Measurements from ENCODE around the gene PPIE.
"Not testable (repeated sequence)": the region's sequence is repeated elsewhere in the genome, so short reads cannot be mapped to it uniquely, and the experiment has no call there.

PPIE gene

GRCh38 chr1:39760074-39761008 is 21.7 kb downstream of the PPIE start:
- no peak for DNase-seq

- no peak for DNase-seq
Observed at GRCh38 chr1:39761016-39761415, 22.3 kb downstream of the PPIE start.

- DNase-seq = no peak
Observed at GRCh38 chr1:39761557-39762260, 23.0 kb downstream of the PPIE start.

GRCh38 chr1:39762550-39763540 is 24.2 kb downstream of the PPIE start:
- no peak for DNase-seq

GRCh38 chr1:39763619-39764374 is 25.1 kb downstream of the PPIE start:
- DNase-seq = not testable (repeated sequence)

GRCh38 chr1:39764512-39764911 is 25.8 kb downstream of the PPIE start:
- not testable (repeated sequence) for DNase-seq

GRCh38 chr1:39766466-39766865 is 27.8 kb downstream of the PPIE start:
- not testable (repeated sequence) for DNase-seq

- DNase-seq = not testable (repeated sequence)
Observed at GRCh38 chr1:39769502-39769901, 30.8 kb downstream of the PPIE start.

- not testable (repeated sequence) for DNase-seq
Observed at GRCh38 chr1:39770100-39771021, 31.7 kb downstream of the PPIE start.

GRCh38 chr1:39771022-39771532 is 32.4 kb downstream of the PPIE start, which contains the start of gene OXCT2:
OXCT2 (minus strand) TSS chr1:39771348; CDS start chr1:39771255, 93 bp downstream.
- DNase-seq = not testable (repeated sequence)

- DNase-seq = not testable (repeated sequence)
Observed at GRCh38 chr1:39773369-39773979, 34.8 kb downstream of the PPIE start.

GRCh38 chr1:39775141-39775540 is 36.5 kb downstream of the PPIE start:
- DNase-seq = not testable (repeated sequence)

- not testable (repeated sequence) for DNase-seq
Observed at GRCh38 chr1:39775676-39776399, 37.2 kb downstream of the PPIE start.

- no peak for DNase-seq
Observed at GRCh38 chr1:39776400-39776713, 37.7 kb downstream of the PPIE start.

GRCh38 chr1:39776886-39777285 is 38.2 kb downstream of the PPIE start:
- no peak for DNase-seq

GRCh38 chr1:39777306-39777705 is 38.6 kb downstream of the PPIE start:
- no peak for DNase-seq

GRCh38 chr1:39777896-39778295 is 39.2 kb downstream of the PPIE start:
- DNase-seq = not testable (repeated sequence)

- not testable (repeated sequence) for DNase-seq
Observed at GRCh38 chr1:39778463-39779099, 39.9 kb downstream of the PPIE start.

- DNase-seq = no peak
Observed at GRCh38 chr1:39779137-39779536, 40.5 kb downstream of the PPIE start.
